ENCODE data around the gene MS4A12. TPM values are rescaled to one million over a fixed set of nuclear protein-coding genes. Genes with fewer than 3 reads are reported as not detected.

MS4A12 gene, protein sequence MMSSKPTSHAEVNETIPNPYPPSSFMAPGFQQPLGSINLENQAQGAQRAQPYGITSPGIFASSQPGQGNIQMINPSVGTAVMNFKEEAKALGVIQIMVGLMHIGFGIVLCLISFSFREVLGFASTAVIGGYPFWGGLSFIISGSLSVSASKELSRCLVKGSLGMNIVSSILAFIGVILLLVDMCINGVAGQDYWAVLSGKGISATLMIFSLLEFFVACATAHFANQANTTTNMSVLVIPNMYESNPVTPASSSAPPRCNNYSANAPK
- total RNA-seq (ENCODE audit: low replicate concordance): not detected in 2 replicates

DNA sequence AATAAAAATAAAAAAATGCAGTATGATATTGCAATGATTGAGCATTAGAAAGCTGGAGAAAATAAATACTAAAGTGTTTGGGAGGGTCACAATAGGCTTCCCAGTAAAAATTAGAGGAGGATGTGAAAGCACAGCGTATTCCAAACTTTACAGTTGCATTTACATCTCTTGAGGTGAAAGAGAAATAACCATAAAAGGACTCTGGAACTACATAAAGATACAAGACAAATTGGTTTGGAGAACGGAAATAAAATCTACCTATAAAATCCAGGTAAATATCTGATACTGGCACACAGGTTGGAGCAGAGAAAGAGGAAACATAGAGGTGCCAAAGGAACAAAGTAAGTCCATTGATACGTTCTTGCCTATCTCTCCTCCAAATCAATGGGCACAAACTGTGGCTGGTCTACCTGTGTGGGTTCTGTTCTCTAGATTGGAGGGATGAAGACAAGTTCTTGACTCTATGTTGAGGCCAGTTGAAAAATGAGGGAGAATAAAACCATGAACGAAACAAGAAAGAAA, at the start of gene MS4A12:
MS4A12 (plus strand) TSS at position 291 of the 522 bp plus-strand sequence. CDS start 4,541 bp downstream, outside the sequence.

DNA sequence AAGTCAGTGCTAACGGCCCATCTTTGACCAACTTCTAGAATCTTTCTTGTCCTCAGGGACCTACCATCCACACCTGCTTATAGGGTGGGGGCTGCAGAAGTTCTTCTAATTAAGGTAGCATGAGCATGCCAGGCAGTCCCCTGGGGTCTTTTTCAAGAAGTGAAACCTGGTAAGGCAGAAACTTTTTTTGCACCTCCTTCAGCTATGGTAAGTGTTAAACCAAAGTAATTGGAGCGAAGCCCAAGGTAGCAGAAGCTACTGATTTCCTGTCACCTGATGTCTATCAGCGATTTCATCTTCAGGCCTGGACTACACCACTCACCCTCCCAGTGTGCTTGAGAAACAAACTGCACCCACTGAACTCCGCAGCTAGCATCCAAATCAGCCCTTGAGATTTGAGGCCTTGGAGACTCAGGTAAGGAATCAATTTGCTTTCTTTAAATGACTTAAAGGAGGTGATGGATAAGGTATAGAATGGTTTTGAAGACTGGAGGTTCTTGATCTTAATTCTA, 37.0 kb upstream of the MS4A12 start, which contains the start of gene MS4A1:
MS4A1 (plus strand) TSS at position 317 of the 512 bp plus-strand sequence. CDS start 6,528 bp downstream, outside the sequence.

DNA sequence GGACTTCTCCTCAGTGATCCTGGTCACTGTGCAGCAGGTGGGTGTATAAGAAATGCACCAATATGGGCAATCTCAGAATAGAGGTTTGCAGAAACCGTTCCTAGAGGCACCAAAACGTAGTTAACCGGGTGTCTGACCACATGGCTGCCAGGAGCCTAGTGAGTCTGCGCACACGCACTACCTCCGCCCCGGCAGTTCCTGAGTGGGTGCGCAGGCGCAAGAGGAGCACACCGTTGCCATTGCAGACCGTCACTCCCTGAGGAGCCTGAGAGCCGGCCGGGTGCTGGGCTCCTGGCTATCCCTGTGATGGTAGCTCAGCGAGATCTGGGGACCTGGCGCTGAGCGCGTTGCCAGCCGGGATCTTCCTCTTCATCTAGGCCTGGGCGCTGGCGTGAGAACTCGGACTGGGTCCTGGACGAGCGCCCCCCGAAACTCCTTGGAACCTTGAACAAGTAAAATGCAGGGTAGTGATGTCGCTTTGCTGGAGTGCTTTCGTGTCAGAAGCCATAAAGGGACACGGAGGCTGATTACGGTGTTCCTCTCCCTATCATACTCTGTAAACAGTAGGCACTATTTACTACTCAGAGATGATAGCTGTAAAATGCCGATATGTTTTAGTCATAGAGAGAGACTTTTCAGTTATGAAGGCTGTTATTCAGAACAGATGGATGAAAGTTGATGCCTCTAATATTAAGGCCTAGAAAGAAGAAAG, 22.7 kb downstream of the MS4A12 start, which contains the start of gene MS4A13:
MS4A13 (plus strand) TSS at position 249 of the 712 bp plus-strand sequence. CDS start 2,692 bp downstream, outside the sequence.

Other genes with a start within 250 kb of the MS4A12 start
- not detected in 2 replicates for gene MS4A4E, start 249.6 kb upstream of the MS4A12 start, total RNA-seq (ENCODE audit: low replicate concordance)
- gene MS4A4A, start 212.1 kb upstream of the MS4A12 start, total RNA-seq (ENCODE audit: low replicate concordance): not detected in 2 replicates
- gene MS4A6E, start 165.5 kb upstream of the MS4A12 start, total RNA-seq (ENCODE audit: low replicate concordance): not detected in 2 replicates
- gene MS4A7, start 114.2 kb upstream of the MS4A12 start, total RNA-seq (ENCODE audit: low replicate concordance): not detected in 2 replicates
- not detected in 2 replicates for gene MS4A14, start 96.3 kb upstream of the MS4A12 start, total RNA-seq (ENCODE audit: low replicate concordance)
- not detected in 2 replicates for gene MS4A5, start 63.2 kb upstream of the MS4A12 start, total RNA-seq (ENCODE audit: low replicate concordance)
- gene MS4A1, start 36.9 kb upstream of the MS4A12 start, total RNA-seq (ENCODE audit: low replicate concordance): not detected in 2 replicates
- not detected in 2 replicates for gene MS4A13, start 22.6 kb downstream of the MS4A12 start, total RNA-seq (ENCODE audit: low replicate concordance)
- not detected in 2 replicates for gene MS4A8, start 206.8 kb downstream of the MS4A12 start, total RNA-seq (ENCODE audit: low replicate concordance)
- gene MS4A18, start 231.9 kb downstream of the MS4A12 start, total RNA-seq (ENCODE audit: low replicate concordance): not detected in 2 replicates

Measured in smooth muscle cell of the coronary artery (primary cell).